ENCODE data around the gene ARNT2.

- TF ChIP-seq POLR2A (IDR thresholded peaks at IDR 0.05; ENCODE audit: low read length) (no peak), GATA1 (IDR thresholded peaks at IDR 0.05; ENCODE audit: low read depth, low read length) (no peak)
These were observed 48.0 kb downstream of the ARNT2 start for GRCh38 chr15:80452166-80452565.
